OCI-LY3 (cell line): ENCODE results near the gene AMN.

Source experiments
- EZH2phosphoT487 ChIP-seq: fragments of 200-600 bp; shearing (Covaris generic); IDR thresholded peaks from 2 replicates; pipeline ENCODE4 v1.6.1; 2018; ENCODE audit warnings: antibody characterized with exemption, mixed run types, low read depth
- TF ChIP-seq, protein P1 (sequence below): fragments of 200-600, 300-600 bp; sonication (generic); IDR thresholded peaks from 2 replicates; pipeline ENCODE4 v1.5.1; 2014; ENCODE audit warnings: antibody characterized with exemption, low read length, low read depth

DNA sequence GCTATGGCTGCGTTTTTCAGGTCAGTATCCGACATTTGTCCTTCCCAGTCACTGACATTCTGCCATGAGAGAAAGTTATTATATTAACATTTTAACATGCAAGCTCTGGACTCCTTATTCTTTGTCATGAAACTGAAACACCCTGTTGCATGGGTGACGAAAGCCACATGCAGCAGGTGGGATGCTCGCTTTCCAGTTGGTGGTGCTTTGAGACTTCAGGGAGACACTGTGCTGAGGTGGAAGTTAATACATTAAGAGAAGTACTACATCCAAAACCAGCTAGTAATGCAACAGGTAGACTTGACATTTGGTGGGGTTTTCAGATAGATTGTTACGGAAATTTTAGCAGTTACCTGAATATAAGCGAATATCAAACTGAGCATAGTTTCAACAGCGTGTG is 32.8 kb upstream of the AMN start:
- TF ChIP-seq, protein P1, sequence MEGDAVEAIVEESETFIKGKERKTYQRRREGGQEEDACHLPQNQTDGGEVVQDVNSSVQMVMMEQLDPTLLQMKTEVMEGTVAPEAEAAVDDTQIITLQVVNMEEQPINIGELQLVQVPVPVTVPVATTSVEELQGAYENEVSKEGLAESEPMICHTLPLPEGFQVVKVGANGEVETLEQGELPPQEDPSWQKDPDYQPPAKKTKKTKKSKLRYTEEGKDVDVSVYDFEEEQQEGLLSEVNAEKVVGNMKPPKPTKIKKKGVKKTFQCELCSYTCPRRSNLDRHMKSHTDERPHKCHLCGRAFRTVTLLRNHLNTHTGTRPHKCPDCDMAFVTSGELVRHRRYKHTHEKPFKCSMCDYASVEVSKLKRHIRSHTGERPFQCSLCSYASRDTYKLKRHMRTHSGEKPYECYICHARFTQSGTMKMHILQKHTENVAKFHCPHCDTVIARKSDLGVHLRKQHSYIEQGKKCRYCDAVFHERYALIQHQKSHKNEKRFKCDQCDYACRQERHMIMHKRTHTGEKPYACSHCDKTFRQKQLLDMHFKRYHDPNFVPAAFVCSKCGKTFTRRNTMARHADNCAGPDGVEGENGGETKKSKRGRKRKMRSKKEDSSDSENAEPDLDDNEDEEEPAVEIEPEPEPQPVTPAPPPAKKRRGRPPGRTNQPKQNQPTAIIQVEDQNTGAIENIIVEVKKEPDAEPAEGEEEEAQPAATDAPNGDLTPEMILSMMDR, result no peak
- no peak for TF ChIP-seq EZH2phosphoT487
